IMR-90 (cell line): ENCODE measurements around the gene PSMG3. TPM values are rescaled to one million over a fixed set of nuclear protein-coding genes. Genes with fewer than 3 reads are reported as not detected.
A peak's percentile ranks its signal among the peaks of the same experiment; 100 is the strongest.

Experiments used
- ATAC-seq: fragments of 200-7000 bp; cut with Tn5 transposase; 2 replicates; pipeline ENCODE4 v1.9.1; 2020; ENCODE audit warnings: low read depth, mild to moderate bottlenecking, moderate library complexity
- BruUV-seq: library from RNA; stranded (reverse); fragments of 400-500 nt; replicated peaks from 2 replicates; lab custom pipeline; 2021; lab: Mats Ljungman, UMichigan
- CTCF ChIA-PET: fragments of 300-600 bp; formaldehyde crosslinking; extraction: SDS; loops from one replicate; lab custom pipeline; 2021; ENCODE audit warnings: antibody characterized with exemption; lab: Yijun Ruan, JAX
- POLR2A ChIA-PET: fragments of 300-600 bp; sonication (Branson Sonifier 250); formaldehyde crosslinking; loops from one replicate; lab custom pipeline; 2022; ENCODE audit warnings: antibody characterized with exemption; ENCODE audit not compliant: unreplicated experiment; lab: Charles Lee
- DNase-seq: peaks from one replicate; pipeline ENCODE4 v3.0.0; 2013
- H2AFZ ChIP-seq: replicated peaks from 2 replicates; pipeline ENCODE3; 2013; ENCODE audit warnings: low read length, mild to moderate bottlenecking; ENCODE audit not compliant: poor library complexity
- H2AK5ac ChIP-seq: 2 replicates; pipeline ENCODE4 v1.6.1; 2013; ENCODE audit warnings: low read depth, low read length, inconsistent platforms
- H2AK9ac ChIP-seq: replicated peaks from 2 replicates; pipeline ENCODE3; 2013; ENCODE audit warnings: mild to moderate bottlenecking, low read depth, low read length, moderate library complexity; ENCODE audit not compliant: poor library complexity
- H2BK120ac ChIP-seq: 2 replicates; pipeline ENCODE4 v1.6.1; 2013; ENCODE audit warnings: low read depth, low read length, inconsistent platforms
- H2BK15ac ChIP-seq: 3 replicates; pipeline ENCODE4 v1.6.1; 2013; ENCODE audit warnings: low read depth, low read length, inconsistent platforms
- H2BK20ac ChIP-seq: 2 replicates; pipeline ENCODE4 v1.6.1; 2013; ENCODE audit warnings: low read depth, mild to moderate bottlenecking, inconsistent platforms, low read length, moderate library complexity
- H2BK5ac ChIP-seq: 2 replicates; pipeline ENCODE4 v1.6.1; 2013; ENCODE audit warnings: mild to moderate bottlenecking, low read depth, low read length, inconsistent platforms; ENCODE audit not compliant: poor library complexity, severe bottlenecking
- H3K14ac ChIP-seq: replicated peaks from 2 replicates; pipeline ENCODE4 v1.6.1; 2013; ENCODE audit warnings: low read depth, low read length, inconsistent platforms
- H3K18ac ChIP-seq: 2 replicates; pipeline ENCODE4 v1.6.1; 2013; ENCODE audit warnings: low read depth, low read length, control low read depth
- H3K23ac ChIP-seq: 2 replicates; pipeline ENCODE4 v1.6.1; 2013; ENCODE audit warnings: low read depth, low read length, inconsistent platforms
- H3K27ac ChIP-seq: 2 replicates; pipeline ENCODE4 v1.5.1; 2013; ENCODE audit warnings: mild to moderate bottlenecking, control low read depth, low read length; ENCODE audit not compliant: insufficient read depth
- H3K27me3 ChIP-seq: 2 replicates; pipeline ENCODE4 v1.6.1; 2013; ENCODE audit warnings: low read length; ENCODE audit not compliant: control insufficient read depth, insufficient read depth
- H3K36me3 ChIP-seq: 2 replicates; pipeline ENCODE4 v1.6.1; 2013; ENCODE audit warnings: low read length, mixed read lengths; ENCODE audit not compliant: control insufficient read depth, insufficient read depth
- H3K4ac ChIP-seq: 2 replicates; pipeline ENCODE4 v1.6.1; 2013; ENCODE audit warnings: low read depth, low read length, inconsistent platforms
- H3K4me1 ChIP-seq: 2 replicates; pipeline ENCODE4 v1.6.1; 2013; ENCODE audit warnings: low read length, mixed read lengths; ENCODE audit not compliant: control insufficient read depth, insufficient read depth
- H3K4me2 ChIP-seq: 2 replicates; pipeline ENCODE4 v1.6.1; 2013; ENCODE audit warnings: low read depth, mild to moderate bottlenecking, control low read depth, low read length, moderate library complexity
- H3K4me3 ChIP-seq: 2 replicates; pipeline ENCODE4 v1.5.1; 2013; ENCODE audit warnings: low read depth, mild to moderate bottlenecking, control low read depth, low read length, moderate library complexity; ENCODE audit not compliant: insufficient read depth
- H3K56ac ChIP-seq: 2 replicates; pipeline ENCODE4 v1.6.1; 2013; ENCODE audit warnings: low read length, inconsistent platforms; ENCODE audit not compliant: insufficient read depth; ENCODE audit errors: extremely low read depth
- H3K79me1 ChIP-seq, 2 experiments: 2 replicates each; pipeline ENCODE4 v1.6.1; 2013; ENCODE audit warnings: low read length in 2 of 2, inconsistent platforms in 1 of 2, low read depth in 1 of 2
- H3K9ac ChIP-seq: 2 replicates; pipeline ENCODE4 v1.6.1; 2013; ENCODE audit warnings: low read depth, low read length, control low read depth
- H3K9me1 ChIP-seq: 2 replicates; pipeline ENCODE4 v1.6.1; 2013; ENCODE audit warnings: low read length, inconsistent platforms; ENCODE audit not compliant: insufficient read depth
- H3K9me3 ChIP-seq: 2 replicates; pipeline ENCODE4 v1.6.1; 2013; ENCODE audit warnings: low read length; ENCODE audit not compliant: control insufficient read depth, insufficient read depth
- H4K20me1 ChIP-seq: 2 replicates; pipeline ENCODE4 v1.6.1; 2013; ENCODE audit warnings: low read length, inconsistent platforms; ENCODE audit not compliant: insufficient read depth
- H4K5ac ChIP-seq: 2 replicates; pipeline ENCODE4 v1.6.1; 2013; ENCODE audit warnings: mild to moderate bottlenecking, low read depth, low read length, control low read depth
- H4K8ac ChIP-seq, 2 experiments: 2 replicates each; pipeline ENCODE4 v1.6.1; 2013; ENCODE audit warnings: low read depth in 2 of 2, low read length in 2 of 2, control low read depth in 1 of 2, inconsistent platforms in 1 of 2
- H4K91ac ChIP-seq: 2 replicates; pipeline ENCODE4 v1.6.1; 2013; ENCODE audit warnings: low read depth, low read length, inconsistent platforms; ENCODE audit not compliant: insufficient read depth
- MAZ ChIP-seq: IDR thresholded peaks from 2 replicates; pipeline ENCODE4 v1.6.1; 2012; ENCODE audit warnings: low read depth, mild to moderate bottlenecking, low read length, improper control_type of control experiment, moderate library complexity, borderline replicate concordance
- MXI1 ChIP-seq: IDR thresholded peaks from 2 replicates; pipeline ENCODE4 v1.6.1; 2012; ENCODE audit warnings: low read depth, mild to moderate bottlenecking, low read length, moderate library complexity, borderline replicate concordance
- NFE2L2 ChIP-seq: fragments of 150-350 bp; IDR thresholded peaks from 2 replicates; pipeline ENCODE4 v1.6.1; 2016; ENCODE audit warnings: low read depth, mild to moderate bottlenecking, low read length
- RCOR1 ChIP-seq: IDR thresholded peaks from 2 replicates; pipeline ENCODE4 v1.6.1; 2012; ENCODE audit warnings: mild to moderate bottlenecking, low read length, improper control_type of control experiment; ENCODE audit not compliant: insufficient replicate concordance
- WGBS, 2 experiments: methylation state at CpG; one replicate each; pipeline versions ENCODE4 v1.1.5 to v1.1.7; 2013; ENCODE audit warnings: missing lambda C conversion rate in 2 of 2; ENCODE audit not compliant: insufficient read length in 1 of 2; ENCODE audit errors: extremely low coverage in 2 of 2; 5-methylcytosine and 5-hydroxymethylcytosine counted together
- dilution Hi-C: fragments of 300-500 bp; cut with HindIII; formaldehyde crosslinking; loops from one replicate; pipeline ENCODE4 v1.14.3; 2018; ENCODE audit warnings: low sequenced_read_pairs; ENCODE audit not compliant: unreplicated experiment
- in situ Hi-C: fragments of 300-500 bp; cut with MboI; formaldehyde crosslinking; loops from 3 replicates; pipeline ENCODE4 v1.14.3; 2019; ENCODE audit warnings: low sequenced_read_pairs, inconsistent platforms, mixed read lengths
- intact Hi-C: fragments of 100-400 bp; cut with micrococcal nuclease; formaldehyde crosslinking; loops from 2 replicates; pipeline ENCODE4 v1.10.0; 2022
- polyA plus RNA-seq, 3 experiments: library from polyadenylated mRNA; depleted of rRNA; stranded (reverse); fragments of >200 nt; gene quantifications; 2 replicates each; pipeline ENCODE4 v1.2.3, GENCODE V29; 2012; ENCODE audit warnings: low replicate concordance in 1 of 3
- total RNA-seq: library from RNA; depleted of rRNA; stranded (reverse); fragments of >200 nt; gene quantifications from 2 replicates; pipeline ENCODE4 v1.2.3, GENCODE V29; 2012
- TF ChIP-seq, protein P1 (sequence below): conservative IDR thresholded peaks from 2 replicates; pipeline ENCODE4 v1.5.1; 2012; ENCODE audit warnings: mild to moderate bottlenecking, low read depth, low read length, improper control_type of control experiment

PSMG3 gene
- total and polyA plus RNA-seq, 2 of the 4 experiments (the other 2 are of a cell fraction), result 37.3 to 54.1 TPM

DNA sequence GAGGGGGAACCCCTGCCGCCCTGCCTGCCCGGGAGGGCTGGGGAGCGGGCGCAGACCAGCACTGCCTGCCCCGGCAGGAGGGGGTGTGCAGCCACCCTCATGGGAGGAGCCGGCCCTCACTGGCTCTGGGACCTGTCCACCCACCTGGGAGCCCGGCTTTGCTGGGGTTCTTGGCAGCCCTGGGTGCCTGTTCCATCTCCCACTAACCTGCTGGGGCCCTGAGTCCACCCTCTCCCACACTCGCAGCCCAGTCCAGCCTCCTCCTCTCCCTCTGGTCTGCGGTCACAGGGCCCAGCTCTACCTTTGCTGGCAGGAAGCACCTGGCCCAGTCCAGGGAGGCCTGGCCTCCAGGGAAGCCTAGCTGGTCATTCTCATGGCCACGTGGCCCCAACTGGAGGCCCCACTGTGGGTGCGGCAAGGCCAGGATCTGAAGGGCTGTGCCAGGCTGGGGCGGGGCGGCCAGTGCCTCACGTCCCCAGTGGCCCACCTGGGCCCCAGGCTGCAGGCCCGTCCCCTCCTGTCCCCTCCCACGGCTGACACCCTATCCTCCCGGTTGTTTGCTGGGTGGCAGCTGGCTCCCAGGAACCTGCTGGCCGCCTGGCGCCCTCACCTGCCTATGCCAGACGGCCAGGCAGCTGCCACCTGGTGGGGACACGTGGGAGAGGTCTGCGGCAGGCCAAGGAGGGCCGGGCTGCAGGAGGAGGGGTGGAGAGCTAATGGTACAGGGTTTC is 13.9 kb downstream of the PSMG3 start, which contains the start of gene TMEM184A:
TMEM184A (minus strand) TSS at position 393 of the 731 bp plus-strand sequence. CDS start 721 bp downstream, outside the sequence.
- in situ Hi-C loops, result no loop called here
- CTCF ChIA-PET, result no interaction called here

More for the DNA sequence above, 13.9 kb downstream of the PSMG3 start, which contains the start of gene TMEM184A:
- peaks cover 11% of the 10 kb centered on the region for H3K9me1 ChIP-seq
- ATAC-seq (peak; percentile 6), DNase-seq (no peak)
- peak within 1 kb of the TSS; percentile 99 for H2AK9ac ChIP-seq
- H3K27ac ChIP-seq, result peak within 1 kb of the TSS; percentile 36
- H3K14ac ChIP-seq, result peak within 1 kb of the TSS; percentile 96
- no peaks in the 10 kb centered on the region for H4K20me1 ChIP-seq
- H3K4ac ChIP-seq, result peak within 1 kb of the TSS; percentile 96
- dilution Hi-C loops, result no loop called here
- H2AFZ ChIP-seq, result peak within 1 kb of the TSS; percentile 94
- peak within 1 kb of the TSS; percentile 34; the same call in 1 of the 2 replicates for H3K9ac ChIP-seq
- peak within 1 kb of the TSS; percentile 70 for H3K18ac ChIP-seq
- peak within 1 kb of the TSS; percentile 96 for H2AK5ac ChIP-seq
- H4K91ac ChIP-seq, result peak within 1 kb of the TSS; percentile 93
- H3K9me3 ChIP-seq, result no peaks in the 10 kb centered on the region
- intact Hi-C loops, result no loop called here
- POLR2A ChIA-PET, result interaction anchor here (0.5 kb wide), 1 partner anchor 43 kb away, joined by 4 read pairs; no protein-coding TSS in a partner anchor
- H4K5ac ChIP-seq, result peak within 1 kb of the TSS; percentile 88
- peak within 1 kb of the TSS; percentile 90; the same call in 2 of the 3 replicates for H2BK15ac ChIP-seq
- H4K8ac ChIP-seq, result peak within 1 kb of the TSS; percentile 85 to 93
- peak within 1 kb of the TSS; percentile 75 for H3K23ac ChIP-seq
- peak within 1 kb of the TSS; percentile 82 for H2BK5ac ChIP-seq
- peak within 1 kb of the TSS; percentile 82 for H2BK20ac ChIP-seq
- peak within 1 kb of the TSS; percentile 56 for H3K4me2 ChIP-seq
- H3K36me3 ChIP-seq, result no peaks in the 10 kb centered on the region
- no TSS peak for BruUV-seq
- peaks cover 0 to 14% of the 10 kb centered on the region in 2 experiments; a peak in 1 of 4 replicates for H3K79me1 ChIP-seq
- peaks cover 14% of the 10 kb centered on the region for H3K4me1 ChIP-seq
- no peak within 1 kb of the TSS for H3K4me3 ChIP-seq
- peak within 1 kb of the TSS; percentile 33; the same call in 1 of the 2 replicates for H3K56ac ChIP-seq
- TF ChIP-seq, protein P1, sequence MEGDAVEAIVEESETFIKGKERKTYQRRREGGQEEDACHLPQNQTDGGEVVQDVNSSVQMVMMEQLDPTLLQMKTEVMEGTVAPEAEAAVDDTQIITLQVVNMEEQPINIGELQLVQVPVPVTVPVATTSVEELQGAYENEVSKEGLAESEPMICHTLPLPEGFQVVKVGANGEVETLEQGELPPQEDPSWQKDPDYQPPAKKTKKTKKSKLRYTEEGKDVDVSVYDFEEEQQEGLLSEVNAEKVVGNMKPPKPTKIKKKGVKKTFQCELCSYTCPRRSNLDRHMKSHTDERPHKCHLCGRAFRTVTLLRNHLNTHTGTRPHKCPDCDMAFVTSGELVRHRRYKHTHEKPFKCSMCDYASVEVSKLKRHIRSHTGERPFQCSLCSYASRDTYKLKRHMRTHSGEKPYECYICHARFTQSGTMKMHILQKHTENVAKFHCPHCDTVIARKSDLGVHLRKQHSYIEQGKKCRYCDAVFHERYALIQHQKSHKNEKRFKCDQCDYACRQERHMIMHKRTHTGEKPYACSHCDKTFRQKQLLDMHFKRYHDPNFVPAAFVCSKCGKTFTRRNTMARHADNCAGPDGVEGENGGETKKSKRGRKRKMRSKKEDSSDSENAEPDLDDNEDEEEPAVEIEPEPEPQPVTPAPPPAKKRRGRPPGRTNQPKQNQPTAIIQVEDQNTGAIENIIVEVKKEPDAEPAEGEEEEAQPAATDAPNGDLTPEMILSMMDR, result 0 out of 2 replicates have a peak, but pooled peaks have one; percentile 18
- no peak for TF ChIP-seq RCOR1
- no peak for TF ChIP-seq MAZ
- TF ChIP-seq NFE2L2, result no peak
- TF ChIP-seq MXI1, result no peak
- H2BK120ac ChIP-seq, result peak within 1 kb of the TSS; percentile 96
- 68% methylated on average over 5 of the region's 23 CpGs; no CpG with 5 or more reads in 1 of the 2 experiments for WGBS, 2 experiments
- no peaks in the 10 kb centered on the region for H3K27me3 ChIP-seq
